Cerebellar nuclear complex (tissue), 1 donor: ENCODE measurements around the gene KIAA1191.

ENCODE experiments used
- DNase-seq, 2 experiments: peaks; one replicate each; lab custom pipeline; 2025; lab: John Stamatoyannopoulos, UW

The KIAA1191 gene

DNA sequence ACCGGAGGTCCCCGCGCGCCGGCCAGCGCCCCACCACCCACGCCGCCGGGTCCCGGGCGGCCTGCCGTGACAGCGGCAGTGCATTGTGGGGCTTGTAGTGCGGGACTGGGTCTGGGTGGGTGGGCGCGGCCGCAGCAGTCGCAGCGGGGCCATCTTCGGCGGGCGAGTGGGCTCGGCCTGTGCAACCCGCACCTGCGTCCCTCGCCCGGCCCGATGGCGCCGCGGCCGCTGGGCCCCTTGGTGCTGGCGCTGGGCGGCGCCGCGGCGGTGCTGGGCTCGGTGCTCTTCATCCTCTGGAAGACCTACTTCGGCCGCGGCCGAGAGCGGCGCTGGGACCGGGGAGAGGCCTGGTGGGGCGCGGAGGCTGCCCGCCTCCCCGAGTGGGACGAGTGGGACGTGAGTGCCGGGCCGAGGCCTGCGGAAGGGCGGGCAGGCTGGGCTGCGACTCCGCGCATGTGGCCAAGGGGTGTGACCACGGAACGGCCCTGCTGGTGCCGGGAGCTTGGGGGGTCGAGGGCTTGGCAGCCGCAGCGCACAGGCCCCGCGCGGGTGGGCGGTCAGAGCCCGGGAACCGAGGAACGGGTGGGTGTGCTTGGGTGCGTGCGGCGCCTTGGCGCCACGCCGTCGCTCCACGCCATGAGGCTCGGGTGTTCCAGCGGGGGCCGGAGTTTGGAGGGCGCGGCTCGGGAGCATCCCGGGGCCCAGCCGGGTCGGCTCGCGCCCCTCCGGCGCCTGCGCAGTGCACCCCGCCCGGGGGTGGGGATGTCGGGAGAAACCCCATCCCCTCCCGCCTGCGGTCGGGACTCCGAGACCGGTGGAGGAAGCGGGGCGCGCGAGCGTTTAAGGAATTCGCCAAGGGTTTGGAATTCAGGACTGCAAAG lies 4.0 kb upstream of the KIAA1191 start, which contains the start of gene ARL10:
TSS of gene ARL10 (plus strand) at position 137 of the 881 bp plus-strand sequence. CDS start at position 214, 77 bp downstream.
- DNase-seq: no peak

DNA sequence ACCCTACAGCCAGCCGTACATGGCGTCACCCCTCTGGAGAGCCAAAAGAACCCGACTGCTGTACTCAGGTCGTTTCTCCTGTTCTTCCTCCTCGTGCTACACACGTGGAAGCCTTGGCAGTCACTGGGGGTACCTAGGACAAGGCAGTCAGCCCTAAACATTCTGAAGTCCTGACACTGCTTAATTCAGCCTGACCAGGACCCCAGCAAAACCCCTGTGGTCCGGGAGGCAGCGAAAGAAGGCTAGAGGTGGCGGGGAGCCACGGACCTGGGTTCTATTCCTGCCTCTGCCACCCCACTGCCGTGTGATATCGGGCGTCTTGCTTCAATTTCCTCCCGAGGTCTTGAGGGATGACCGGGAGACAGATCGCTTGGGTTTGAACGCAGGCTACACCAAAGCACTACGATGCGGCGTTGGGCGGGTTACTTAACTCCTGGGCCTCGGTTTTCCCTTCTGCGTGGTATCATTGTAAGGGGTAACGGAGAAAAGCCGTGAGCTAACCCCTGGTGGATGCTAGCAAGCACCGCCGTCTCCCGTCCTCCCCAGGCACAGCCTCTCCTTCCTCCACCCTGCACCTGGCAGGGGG lies 3.3 kb upstream of the KIAA1191 start:
- peak in 1 of 2 experiments; percentile 9 for DNase-seq

DNA sequence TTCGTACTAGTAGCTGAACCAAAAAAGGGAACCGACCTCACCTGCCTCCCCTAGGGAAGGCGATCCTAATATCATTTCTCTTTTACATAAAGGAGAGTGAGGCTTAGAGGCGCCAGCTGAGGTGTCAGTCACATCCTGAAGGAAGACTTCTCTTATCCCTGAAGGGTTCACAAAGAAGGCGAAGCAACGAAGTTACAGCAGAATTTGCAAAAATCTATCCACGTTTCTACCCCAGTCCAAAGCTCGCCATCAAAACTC lies 598 bp upstream of the KIAA1191 start:
- DNase-seq: no peak

DNA sequence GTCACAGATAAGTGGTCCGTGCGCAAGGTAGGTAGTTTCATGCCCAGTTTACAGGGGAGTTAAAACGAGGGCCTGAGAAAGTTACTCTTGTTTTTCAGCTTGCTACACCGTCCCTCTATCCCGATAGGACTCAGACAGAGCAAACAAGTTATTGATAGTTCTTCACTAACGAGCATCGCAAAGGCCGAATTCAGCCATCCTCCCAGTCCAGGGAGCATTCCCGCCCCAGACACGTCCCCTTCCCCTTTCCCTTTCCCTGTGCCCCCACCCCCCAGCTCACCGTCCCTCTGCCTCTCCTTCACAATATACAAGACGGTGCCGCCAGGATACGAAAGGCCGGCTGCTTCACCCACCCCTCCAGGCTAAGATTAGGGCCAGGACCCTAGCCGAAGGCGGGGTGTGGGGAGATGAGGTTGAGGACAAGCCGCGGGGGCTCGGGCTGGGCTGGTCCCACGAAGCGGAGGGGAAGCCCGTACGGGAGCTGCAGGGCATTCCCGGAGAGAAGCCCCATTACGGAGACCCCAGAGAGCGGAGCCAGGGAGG lies 599 bp downstream of the KIAA1191 start:
- DNase-seq: no peak

DNA sequence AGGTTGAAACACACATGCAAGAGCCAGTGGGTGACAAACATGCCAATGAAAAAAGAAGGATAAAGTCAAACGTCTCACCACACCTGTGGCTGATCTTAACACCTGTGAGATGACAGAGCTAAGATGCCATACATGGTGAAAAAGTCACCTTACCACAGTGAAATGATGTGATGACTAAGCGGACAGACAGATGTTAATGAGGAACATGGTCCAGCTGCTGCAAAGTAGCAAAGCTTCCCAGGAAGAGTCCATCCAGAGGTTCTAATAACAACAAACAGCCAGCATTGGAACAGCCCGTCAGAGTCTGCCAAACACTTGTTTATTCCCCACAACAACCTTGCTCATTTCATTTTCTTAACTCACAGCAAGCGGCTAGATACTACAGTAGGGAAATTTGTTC lies 1.9 kb downstream of the KIAA1191 start:
- DNase-seq: no peak

DNA sequence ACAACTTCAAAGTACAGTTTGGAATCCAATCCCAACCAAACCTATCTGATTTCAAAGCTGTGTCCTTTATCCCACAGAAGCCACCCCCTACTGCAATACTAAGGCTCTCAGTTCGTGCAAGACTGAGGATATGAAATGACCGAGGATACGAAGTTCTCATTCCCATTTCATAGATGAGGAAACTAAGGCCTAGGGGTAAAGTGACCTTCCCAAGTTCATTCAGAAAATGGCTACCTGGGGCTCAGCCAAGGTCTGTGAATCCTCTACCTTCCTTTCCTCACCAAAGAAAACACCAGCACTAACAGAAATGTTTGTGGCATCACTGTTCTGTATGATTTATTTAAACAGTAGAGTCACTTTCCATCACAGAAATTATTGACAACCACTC lies 5.4 kb downstream of the KIAA1191 start:
- DNase-seq: no peak

- DNase-seq: no peak
Observed at GRCh38 chr5:176355400-176356178, 6.0 kb downstream of the KIAA1191 start.

GRCh38 chr5:176353533-176353932 lies 8.0 kb downstream of the KIAA1191 start:
- DNase-seq: no peak

GRCh38 chr5:176352116-176352878 lies 9.3 kb downstream of the KIAA1191 start:
- DNase-seq: no peak

DNA sequence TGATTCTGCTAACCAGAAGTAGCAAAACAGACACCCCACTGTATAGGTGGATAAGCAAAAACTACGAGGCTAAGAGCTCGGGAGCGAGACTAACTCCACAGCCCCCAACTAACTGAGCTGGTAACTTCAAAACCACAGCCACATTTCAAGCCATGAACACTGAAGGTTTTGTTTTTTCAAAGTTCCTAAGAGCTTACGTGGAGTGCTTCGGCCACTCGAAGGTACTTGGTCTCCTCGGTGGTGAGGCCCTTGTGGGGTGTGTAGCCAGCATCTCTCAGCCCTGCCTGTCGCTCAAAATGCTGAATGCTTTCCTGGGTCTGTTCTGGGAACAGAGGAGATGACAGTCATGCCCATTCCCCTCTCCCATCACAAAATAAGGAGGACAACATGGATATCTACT lies 11.1 kb downstream of the KIAA1191 start:
- DNase-seq: no peak

DNA sequence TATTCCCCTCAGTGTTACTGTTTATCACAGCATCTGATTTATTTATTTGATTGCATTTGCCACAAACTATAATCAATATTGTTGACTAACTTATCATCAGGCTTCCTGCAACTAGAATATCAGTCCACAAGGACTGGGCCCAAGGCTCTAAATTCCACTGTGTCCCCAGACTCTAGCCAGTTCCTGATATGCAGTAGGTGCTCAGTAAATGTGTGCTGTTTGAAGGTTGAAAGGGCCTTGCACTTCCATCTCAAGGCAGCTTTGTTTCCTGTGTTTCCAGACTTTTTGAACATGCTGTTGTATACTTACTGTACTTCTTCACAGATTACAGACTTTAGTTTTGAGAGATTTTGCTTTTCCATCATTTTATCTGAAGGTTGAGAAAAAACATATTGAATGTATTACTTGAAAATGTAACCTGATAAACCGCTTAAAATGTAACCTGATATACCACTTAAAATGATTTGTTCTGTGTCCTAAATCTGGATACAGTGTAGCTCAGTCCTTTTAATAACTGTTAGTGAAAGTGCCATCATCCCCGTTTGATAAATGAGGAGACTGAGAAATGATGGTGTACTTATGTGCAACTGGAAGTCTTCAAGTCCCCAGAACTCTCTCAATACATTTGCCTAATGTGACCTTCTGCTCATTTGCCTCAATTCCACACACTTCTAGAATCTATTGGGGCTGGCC lies 18.7 kb downstream of the KIAA1191 start:
- DNase-seq: no peak

DNA sequence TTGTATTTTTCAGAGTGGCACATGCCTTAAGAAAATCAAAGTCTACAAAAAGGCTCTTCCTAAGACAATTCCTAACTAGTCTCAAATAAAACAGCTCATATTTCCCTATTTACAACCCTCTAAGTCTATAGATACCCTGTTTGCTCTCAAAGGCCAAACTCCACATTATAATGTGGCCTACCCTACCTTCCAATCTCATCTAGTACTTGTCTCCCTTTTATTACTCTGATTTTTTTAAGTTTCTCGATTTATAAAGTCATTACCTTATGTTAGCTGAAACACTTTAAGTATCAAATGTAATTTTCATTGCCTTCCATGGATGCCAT lies 19.4 kb downstream of the KIAA1191 start:
- DNase-seq: no peak

- no peak for DNase-seq
Observed at GRCh38 chr5:176341325-176342157, 20.0 kb downstream of the KIAA1191 start.

GRCh38 chr5:176339304-176339703 lies 22.3 kb downstream of the KIAA1191 start:
- no peak for DNase-seq

GRCh38 chr5:176337913-176338312 lies 23.7 kb downstream of the KIAA1191 start:
- no peak for DNase-seq

- DNase-seq: no peak
Observed at GRCh38 chr5:176334031-176334770, 27.4 kb downstream of the KIAA1191 start.

DNA sequence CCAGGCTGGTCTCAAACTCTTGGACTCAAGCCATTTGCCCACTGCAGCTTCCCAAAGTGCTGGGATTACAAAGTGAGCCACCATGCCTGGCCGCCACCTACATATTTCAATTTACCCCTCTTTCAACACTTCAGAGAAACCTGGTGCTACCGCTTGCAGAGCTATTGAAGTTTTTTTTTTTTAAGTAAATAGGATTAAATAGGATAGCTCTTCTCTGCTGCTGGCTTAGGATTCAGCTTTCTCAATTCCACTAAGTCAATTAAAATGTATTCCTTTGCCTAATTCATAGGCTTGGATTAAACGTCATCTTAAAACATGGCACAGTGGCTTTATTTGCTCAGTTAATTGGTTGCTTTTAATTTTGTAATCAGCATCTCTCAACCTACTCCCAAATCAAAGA lies 41.0 kb downstream of the KIAA1191 start:
- no peak for DNase-seq

- DNase-seq: no peak
Observed at GRCh38 chr5:176319827-176320554, 41.6 kb downstream of the KIAA1191 start.
